Measurements from ENCODE around the gene APC2. TPM values are rescaled to one million over a fixed set of nuclear protein-coding genes. Genes with fewer than 3 reads are reported as not detected.
A peak's percentile ranks its signal among the peaks of the same experiment; 100 is the strongest.

APC2 gene
- total RNA-seq, 2 experiments from 2014 or later: not detected

GRCh38 chr19:1408300-1409203 lies 41.4 kb upstream of the APC2 start:
- ATAC-seq (peak; percentile 27), DNase-seq (peak; percentile 69)
- peak overlapping the region; percentile 91 for H3K4me3 Mint-ChIP-seq
- peaks cover 58% of the 10 kb centered on the region for H3K4me1 Mint-ChIP-seq (ENCODE audit: low read depth)
- H3K27me3 Mint-ChIP-seq (ENCODE audit: low read depth): no peaks in the 10 kb centered on the region
- POLR2A ChIA-PET: interaction anchor here (0.5 to 1.7 kb wide), 4 partner anchors 28 to 148 kb away, joined by 3 to 5 read pairs (median 4); partner anchors contain the start of genes CIRBP and FAM174C
- H3K27ac Mint-ChIP-seq: peak overlapping the region; percentile 92
- H3K36me3 Mint-ChIP-seq (ENCODE audit: low read depth): peaks cover 33% of the 10 kb centered on the region
- CTCF ChIA-PET: interaction anchor here (0.9 to 1.3 kb wide), 4 partner anchors 29 to 164 kb away, joined by 4 to 5 read pairs (median 4); no protein-coding TSS in a partner anchor
- no peaks in the 10 kb centered on the region for H3K9me3 Mint-ChIP-seq (ENCODE audit: insufficient read depth)

GRCh38 chr19:1409204-1410005 lies 40.5 kb upstream of the APC2 start:
- peaks cover 60% of the 10 kb centered on the region for H3K4me1 Mint-ChIP-seq (ENCODE audit: low read depth)
- peaks cover 33% of the 10 kb centered on the region for H3K36me3 Mint-ChIP-seq (ENCODE audit: low read depth)
- H3K27ac Mint-ChIP-seq: peak overlapping the region; percentile 92
- ChIA-PET POLR2A (interaction anchor here (1.7 to 1.8 kb wide), 3 partner anchors 11 to 140 kb away, joined by 4 to 5 read pairs (median 5); partner anchors contain the start of genes CIRBP and FAM174C), CTCF (interaction anchor here (0.9 to 1.3 kb wide), 5 partner anchors 28 to 165 kb away, joined by 4 to 5 read pairs (median 4); no protein-coding TSS in a partner anchor)
- H3K9me3 Mint-ChIP-seq (ENCODE audit: insufficient read depth): no peaks in the 10 kb centered on the region
- H3K27me3 Mint-ChIP-seq (ENCODE audit: low read depth): no peaks in the 10 kb centered on the region
- peak overlapping the region; percentile 91 for H3K4me3 Mint-ChIP-seq
- ATAC-seq: no peak
- DNase-seq: no peak

GRCh38 chr19:1410136-1410786 lies 39.7 kb upstream of the APC2 start:
- H3K4me1 Mint-ChIP-seq (ENCODE audit: low read depth): peaks cover 65% of the 10 kb centered on the region
- ATAC-seq (no peak), DNase-seq (peak; percentile 31)
- peaks cover 39% of the 10 kb centered on the region for H3K36me3 Mint-ChIP-seq (ENCODE audit: low read depth)
- H3K4me3 Mint-ChIP-seq: peak overlapping the region; percentile 91
- H3K27me3 Mint-ChIP-seq (ENCODE audit: low read depth): no peaks in the 10 kb centered on the region
- H3K9me3 Mint-ChIP-seq (ENCODE audit: insufficient read depth): no peaks in the 10 kb centered on the region
- ChIA-PET POLR2A (interaction anchor here (1.7 to 1.8 kb wide), 3 partner anchors 10 to 141 kb away, joined by 4 to 5 read pairs (median 5); partner anchors contain the start of genes CIRBP and FAM174C), CTCF (interaction anchor here (1.2 kb wide), 1 partner anchor 165 kb away, joined by 5 read pairs; no protein-coding TSS in a partner anchor)
- H3K27ac Mint-ChIP-seq: peak overlapping the region; percentile 92

- no peak for DNase-seq
- no peak for ATAC-seq
- ChIA-PET CTCF (interaction anchor here (1.2 kb wide), 1 partner anchor 166 kb away, joined by 5 read pairs; no protein-coding TSS in a partner anchor), POLR2A (interaction anchor here (1.0 to 1.8 kb wide), 3 partner anchors 10 to 142 kb away, joined by 3 to 5 read pairs (median 5); partner anchors contain the start of gene CIRBP)
- Mint-ChIP-seq H3K4me3 (peak overlapping the region; percentile 91), H3K27me3 (ENCODE audit: low read depth) (no peaks in the 10 kb centered on the region), H3K4me1 (ENCODE audit: low read depth) (peaks cover 70% of the 10 kb centered on the region), H3K36me3 (ENCODE audit: low read depth) (peaks cover 41% of the 10 kb centered on the region), H3K27ac (peak overlapping the region; percentile 92), H3K9me3 (ENCODE audit: insufficient read depth) (no peaks in the 10 kb centered on the region)
Observed at GRCh38 chr19:1410789-1411188, 39.1 kb upstream of the APC2 start.

GRCh38 chr19:1411255-1412191 lies 38.4 kb upstream of the APC2 start:
- ChIA-PET POLR2A (interaction anchor here (1.0 to 1.8 kb wide), 2 partner anchors 9 to 30 kb away, joined by 3 to 5 read pairs; no protein-coding TSS in a partner anchor), CTCF (no interaction called here)
- Mint-ChIP-seq H3K4me3 (peak overlapping the region; percentile 91), H3K9me3 (ENCODE audit: insufficient read depth) (no peaks in the 10 kb centered on the region), H3K36me3 (ENCODE audit: low read depth) (peaks cover 42% of the 10 kb centered on the region), H3K27ac (peak overlapping the region; percentile 92), H3K4me1 (ENCODE audit: low read depth) (peaks cover 73% of the 10 kb centered on the region), H3K27me3 (ENCODE audit: low read depth) (no peaks in the 10 kb centered on the region)
- ATAC-seq (no peak), DNase-seq (peak; percentile 70)

- DNase-seq (no peak), ATAC-seq (no peak)
- Mint-ChIP-seq H3K27me3 (ENCODE audit: low read depth) (no peaks in the 10 kb centered on the region), H3K27ac (peak overlapping the region; percentile 83), H3K9me3 (ENCODE audit: insufficient read depth) (no peaks in the 10 kb centered on the region), H3K36me3 (ENCODE audit: low read depth) (peaks cover 45% of the 10 kb centered on the region), H3K4me3 (peak overlapping the region; percentile 48), H3K4me1 (ENCODE audit: low read depth) (peaks cover 70% of the 10 kb centered on the region)
- ChIA-PET CTCF (interaction anchor here (0.9 to 1.0 kb wide), 2 partner anchors 15 to 168 kb away, joined by 3 to 6 read pairs; no protein-coding TSS in a partner anchor), POLR2A (no interaction called here)
Observed at GRCh38 chr19:1412323-1412923, 37.5 kb upstream of the APC2 start.

- no peak for ATAC-seq
- Mint-ChIP-seq H3K27ac (no peak overlapping the region), H3K36me3 (ENCODE audit: low read depth) (peaks cover 51% of the 10 kb centered on the region), H3K27me3 (ENCODE audit: low read depth) (no peaks in the 10 kb centered on the region), H3K4me3 (no peak overlapping the region), H3K9me3 (ENCODE audit: insufficient read depth) (no peaks in the 10 kb centered on the region), H3K4me1 (ENCODE audit: low read depth) (peaks cover 73% of the 10 kb centered on the region)
- DNase-seq: no peak
- POLR2A ChIA-PET: interaction anchor here (0.5 kb wide), 1 partner anchor 1039 kb away, joined by 3 read pairs; no protein-coding TSS in a partner anchor
- CTCF ChIA-PET: interaction anchor here (0.9 to 1.0 kb wide), 2 partner anchors 14 to 169 kb away, joined by 3 to 6 read pairs; no protein-coding TSS in a partner anchor
Observed at GRCh38 chr19:1412995-1413800, 36.7 kb upstream of the APC2 start.

GRCh38 chr19:1416014-1416841 lies 33.7 kb upstream of the APC2 start:
- no peaks in the 10 kb centered on the region for H3K27me3 Mint-ChIP-seq (ENCODE audit: low read depth)
- CTCF ChIA-PET: no interaction called here
- H3K36me3 Mint-ChIP-seq (ENCODE audit: low read depth): peaks cover 49% of the 10 kb centered on the region
- no peaks in the 10 kb centered on the region for H3K9me3 Mint-ChIP-seq (ENCODE audit: insufficient read depth)
- H3K4me1 Mint-ChIP-seq (ENCODE audit: low read depth): peaks cover 48% of the 10 kb centered on the region
- no peak overlapping the region for H3K4me3 Mint-ChIP-seq
- POLR2A ChIA-PET: no interaction called here
- peak overlapping the region; percentile 63 for H3K27ac Mint-ChIP-seq
- no peak for DNase-seq
- ATAC-seq: no peak

- H3K36me3 Mint-ChIP-seq (ENCODE audit: low read depth): peaks cover 45% of the 10 kb centered on the region
- no peak overlapping the region for H3K4me3 Mint-ChIP-seq
- no peak for DNase-seq
- no peaks in the 10 kb centered on the region for H3K9me3 Mint-ChIP-seq (ENCODE audit: insufficient read depth)
- H3K4me1 Mint-ChIP-seq (ENCODE audit: low read depth): peaks cover 39% of the 10 kb centered on the region
- H3K27me3 Mint-ChIP-seq (ENCODE audit: low read depth): no peaks in the 10 kb centered on the region
- POLR2A ChIA-PET: no interaction called here
- ATAC-seq: no peak
- H3K27ac Mint-ChIP-seq: no peak overlapping the region
- CTCF ChIA-PET: no interaction called here
Observed at GRCh38 chr19:1417145-1417544, 32.8 kb upstream of the APC2 start.

Measured in activated CD8-positive, alpha-beta T cell treated with anti-CD3 and anti-CD28 coated beads, Interleukin-2, amount 10 ng/mL, durations not matched to agents 7 days and 5 days (primary cell).